ENCODE measurements around the gene RPS3. TPM values are rescaled to one million over a fixed set of nuclear protein-coding genes. Genes with fewer than 3 reads are reported as not detected.

RPS3 gene
- total and polyA plus RNA-seq, 4 donors, result 1,036 to 2,813 (median 2,148) TPM

DNA sequence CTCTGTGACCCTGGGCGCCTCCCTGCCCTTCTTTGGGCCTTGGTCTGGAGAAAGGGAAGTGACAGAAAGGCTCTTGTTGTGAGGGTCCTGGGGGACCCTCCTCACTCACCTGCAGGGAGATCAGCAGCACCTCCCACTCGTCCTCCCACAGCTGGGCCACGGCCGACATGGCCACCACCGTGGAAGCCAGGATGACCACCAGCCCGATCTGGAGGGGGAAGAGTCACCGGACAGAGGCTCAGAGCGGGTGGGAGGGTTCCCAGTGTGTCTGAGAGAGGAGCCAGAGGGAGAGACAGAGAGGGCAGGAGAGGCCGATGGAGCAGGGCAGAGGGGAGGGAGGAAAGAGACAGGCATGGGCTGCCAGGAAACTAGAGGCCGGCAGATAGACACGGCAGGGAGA lies 50.5 kb downstream of the RPS3 start:
- peaks cover 0 to 4% (median 3%) of the 10 kb centered on the region in 3 donors for H3K27me3 ChIP-seq (ENCODE audit: control insufficient read depth in 3 of 3, insufficient read depth in 3 of 3, low read length in 2 of 3)
- H3K9me3 ChIP-seq (ENCODE audit: control insufficient read depth in 4 of 4, insufficient read depth in 3 of 4, low read length in 3 of 4), result no peaks in the 10 kb centered on the region
- no peak for ATAC-seq (ENCODE audit: insufficient read depth, low FRiP score)
- H3K36me3 ChIP-seq (ENCODE audit: control insufficient read depth in 4 of 4, insufficient read depth in 4 of 4, low read length in 4 of 4), result peaks cover 0 to 3% (median 0%) of the 10 kb centered on the region in 4 donors
- peaks cover 0 to 10% (median 0%) of the 10 kb centered on the region in 5 donors for H3K4me1 ChIP-seq (ENCODE audit: control insufficient read depth in 5 of 5, insufficient read depth in 5 of 5, low read length in 5 of 5)
- no peak overlapping the region for H3K9ac ChIP-seq (ENCODE audit: insufficient read depth in 1 of 2, low read length in 2 of 2)
- no peak for DNase-seq
- 91 to 95% methylated on average over 11 of the region's 11 CpGs for WGBS, 2 donors
- TF ChIP-seq, protein P1, sequence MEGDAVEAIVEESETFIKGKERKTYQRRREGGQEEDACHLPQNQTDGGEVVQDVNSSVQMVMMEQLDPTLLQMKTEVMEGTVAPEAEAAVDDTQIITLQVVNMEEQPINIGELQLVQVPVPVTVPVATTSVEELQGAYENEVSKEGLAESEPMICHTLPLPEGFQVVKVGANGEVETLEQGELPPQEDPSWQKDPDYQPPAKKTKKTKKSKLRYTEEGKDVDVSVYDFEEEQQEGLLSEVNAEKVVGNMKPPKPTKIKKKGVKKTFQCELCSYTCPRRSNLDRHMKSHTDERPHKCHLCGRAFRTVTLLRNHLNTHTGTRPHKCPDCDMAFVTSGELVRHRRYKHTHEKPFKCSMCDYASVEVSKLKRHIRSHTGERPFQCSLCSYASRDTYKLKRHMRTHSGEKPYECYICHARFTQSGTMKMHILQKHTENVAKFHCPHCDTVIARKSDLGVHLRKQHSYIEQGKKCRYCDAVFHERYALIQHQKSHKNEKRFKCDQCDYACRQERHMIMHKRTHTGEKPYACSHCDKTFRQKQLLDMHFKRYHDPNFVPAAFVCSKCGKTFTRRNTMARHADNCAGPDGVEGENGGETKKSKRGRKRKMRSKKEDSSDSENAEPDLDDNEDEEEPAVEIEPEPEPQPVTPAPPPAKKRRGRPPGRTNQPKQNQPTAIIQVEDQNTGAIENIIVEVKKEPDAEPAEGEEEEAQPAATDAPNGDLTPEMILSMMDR (IDR thresholded peaks at IDR 0.05; ENCODE audit: control extremely low read depth, extremely low read depth), result no peak
- H3K27ac ChIP-seq (ENCODE audit: low read depth in 1 of 2, low read length in 1 of 2), result no peak overlapping the region
- H3K4me3 ChIP-seq, result no peak overlapping the region

DNA sequence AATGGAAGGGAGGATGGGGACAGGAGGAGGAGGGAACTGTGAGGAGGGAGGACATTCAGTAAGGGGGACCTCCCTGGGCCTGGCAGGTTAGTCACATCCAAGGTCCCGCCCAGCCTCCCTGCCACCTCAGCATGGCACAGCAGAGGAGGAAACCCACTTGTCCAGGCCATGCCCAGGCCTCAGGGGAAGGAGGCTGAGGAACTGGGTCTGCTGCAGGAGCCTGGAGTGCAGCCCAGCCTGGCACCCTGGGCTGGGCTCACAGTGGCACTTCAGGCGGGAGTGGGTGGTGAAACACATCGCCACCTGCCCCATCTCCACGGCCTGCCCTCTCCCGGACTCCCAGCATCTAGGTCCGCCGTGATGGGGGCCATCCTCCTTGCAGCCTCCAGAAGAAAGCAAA lies 50.9 kb downstream of the RPS3 start:
- WGBS, 2 donors, result 89 to 96% methylated on average over 7 of the region's 7 CpGs
- H3K4me3 ChIP-seq, result no peak overlapping the region
- ATAC-seq (ENCODE audit: insufficient read depth, low FRiP score) (no peak), DNase-seq (no peak)
- H3K27me3 ChIP-seq (ENCODE audit: control insufficient read depth in 3 of 3, insufficient read depth in 3 of 3, low read length in 2 of 3), result peaks cover 0 to 4% (median 3%) of the 10 kb centered on the region in 3 donors
- TF ChIP-seq, protein P1 (IDR thresholded peaks at IDR 0.05; ENCODE audit: control extremely low read depth, extremely low read depth), result no peak
- no peak overlapping the region for H3K9ac ChIP-seq (ENCODE audit: insufficient read depth in 1 of 2, low read length in 2 of 2)
- peaks cover 0 to 3% (median 0%) of the 10 kb centered on the region in 4 donors for H3K36me3 ChIP-seq (ENCODE audit: control insufficient read depth in 4 of 4, insufficient read depth in 4 of 4, low read length in 4 of 4)
- peaks cover 0 to 15% (median 0%) of the 10 kb centered on the region in 5 donors for H3K4me1 ChIP-seq (ENCODE audit: control insufficient read depth in 5 of 5, insufficient read depth in 5 of 5, low read length in 5 of 5)
- no peaks in the 10 kb centered on the region for H3K9me3 ChIP-seq (ENCODE audit: control insufficient read depth in 4 of 4, insufficient read depth in 3 of 4, low read length in 3 of 4)
- no peak overlapping the region for H3K27ac ChIP-seq (ENCODE audit: low read depth in 1 of 2, low read length in 1 of 2)

DNA sequence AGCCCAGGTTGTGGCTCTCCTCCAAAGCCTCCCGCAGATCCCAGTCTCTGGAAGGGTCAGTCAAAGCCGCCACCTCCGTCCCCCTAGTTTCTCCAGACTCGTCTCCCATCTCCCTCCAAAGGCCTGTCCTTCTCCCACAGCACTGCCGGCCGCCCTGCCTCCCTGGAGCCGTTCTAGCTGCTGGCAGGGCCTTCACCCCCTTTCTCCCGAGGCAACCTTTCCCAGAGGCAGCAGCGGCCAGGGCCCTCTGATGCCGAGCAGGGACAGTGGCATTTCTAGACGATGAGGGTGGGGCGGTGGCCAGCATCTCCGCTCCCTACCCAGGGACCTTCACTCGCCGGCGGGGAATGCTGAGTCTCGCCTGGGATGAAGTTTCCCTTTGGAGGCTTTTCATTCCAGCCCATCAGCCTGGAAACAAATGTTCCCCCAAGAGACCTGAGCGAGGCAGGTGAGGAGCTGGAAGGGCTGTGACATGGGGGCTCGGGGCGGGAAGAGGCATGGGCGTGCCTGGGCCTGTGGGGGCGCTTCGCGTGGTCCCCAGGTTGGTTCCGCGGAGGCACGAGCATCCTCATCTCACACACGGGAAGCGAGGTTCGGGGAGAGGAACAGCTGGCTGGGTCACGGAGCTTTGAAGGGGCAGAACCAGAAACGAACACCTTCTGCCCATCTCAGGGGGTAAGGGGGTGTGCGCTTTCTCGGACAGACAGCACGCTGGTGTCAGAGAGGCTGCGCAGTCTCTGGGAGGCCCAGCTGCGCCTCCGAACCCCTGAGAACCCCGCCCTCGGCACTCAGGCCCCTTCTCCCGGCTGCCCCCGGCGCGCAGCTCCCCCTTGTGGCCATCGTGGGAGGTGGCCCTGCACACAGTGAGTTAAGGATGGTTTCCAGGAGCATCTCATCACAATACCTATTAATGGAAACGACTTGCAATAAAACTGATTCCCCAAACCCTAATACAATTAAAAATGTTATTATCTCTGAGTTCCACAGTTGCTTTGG lies 51.8 kb downstream of the RPS3 start:
- H3K9ac ChIP-seq (ENCODE audit: insufficient read depth in 1 of 2, low read length in 2 of 2), result no peak overlapping the region
- TF ChIP-seq, protein P1 (IDR thresholded peaks at IDR 0.05; ENCODE audit: control extremely low read depth, extremely low read depth), result no peak
- peaks cover 0 to 20% (median 0%) of the 10 kb centered on the region in 5 donors for H3K4me1 ChIP-seq (ENCODE audit: control insufficient read depth in 5 of 5, insufficient read depth in 5 of 5, low read length in 5 of 5)
- H3K9me3 ChIP-seq (ENCODE audit: control insufficient read depth in 4 of 4, insufficient read depth in 3 of 4, low read length in 3 of 4), result no peaks in the 10 kb centered on the region
- no peak overlapping the region for H3K27ac ChIP-seq (ENCODE audit: low read depth in 1 of 2, low read length in 1 of 2)
- 77 to 81% methylated on average over 46 of the region's 46 CpGs for WGBS, 2 donors
- ATAC-seq (ENCODE audit: insufficient read depth, low FRiP score) (no peak), DNase-seq (no peak)
- H3K36me3 ChIP-seq (ENCODE audit: control insufficient read depth in 4 of 4, insufficient read depth in 4 of 4, low read length in 4 of 4), result peaks cover 0 to 3% (median 0%) of the 10 kb centered on the region in 4 donors
- H3K27me3 ChIP-seq (ENCODE audit: control insufficient read depth in 3 of 3, insufficient read depth in 3 of 3, low read length in 2 of 3), result peaks cover 0 to 4% (median 3%) of the 10 kb centered on the region in 3 donors
- H3K4me3 ChIP-seq, result no peak overlapping the region

Data from lung (tissue), 12 donors.